OCI-LY1 (cell line): ENCODE measurements around the gene DNAH11.

Source experiments
- EZH2 ChIP-seq: fragments of 200-600 bp; sonication (generic), shearing (Covaris generic); IDR thresholded peaks from 2 replicates; pipeline ENCODE4 v1.8.0; 2017; ENCODE audit warnings: borderline replicate concordance, mixed run types, mild to moderate bottlenecking, antibody characterized with exemption, low read length, moderate library complexity, mixed read lengths
- TF ChIP-seq, protein P1 (sequence below): fragments of 200-600 bp; sonication (generic), shearing (Covaris generic); IDR thresholded peaks from 2 replicates; pipeline ENCODE4 v1.5.1; 2017; ENCODE audit warnings: mild to moderate bottlenecking, antibody characterized with exemption, low read length, moderate library complexity, mixed read lengths

DNA sequence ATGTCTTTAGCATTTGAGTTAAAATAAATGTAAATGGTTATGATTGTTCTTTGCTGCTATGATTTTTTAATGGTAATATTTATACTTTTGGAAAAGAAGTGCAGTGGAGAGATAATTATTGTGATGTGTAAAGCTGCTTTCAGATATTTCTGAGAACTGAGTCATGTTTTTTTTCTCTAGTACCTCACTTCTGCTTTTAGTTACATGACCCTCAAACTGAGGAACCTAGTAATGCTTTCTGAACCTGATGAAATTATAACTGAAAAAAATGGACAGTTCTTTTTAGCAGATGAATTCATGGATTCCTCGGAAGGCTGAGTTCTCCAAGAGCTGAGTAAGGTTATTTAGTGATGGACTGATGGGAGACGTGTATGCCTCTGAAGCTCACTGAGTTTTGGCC is 235.1 kb downstream of the DNAH11 start:
- TF ChIP-seq, protein P1, sequence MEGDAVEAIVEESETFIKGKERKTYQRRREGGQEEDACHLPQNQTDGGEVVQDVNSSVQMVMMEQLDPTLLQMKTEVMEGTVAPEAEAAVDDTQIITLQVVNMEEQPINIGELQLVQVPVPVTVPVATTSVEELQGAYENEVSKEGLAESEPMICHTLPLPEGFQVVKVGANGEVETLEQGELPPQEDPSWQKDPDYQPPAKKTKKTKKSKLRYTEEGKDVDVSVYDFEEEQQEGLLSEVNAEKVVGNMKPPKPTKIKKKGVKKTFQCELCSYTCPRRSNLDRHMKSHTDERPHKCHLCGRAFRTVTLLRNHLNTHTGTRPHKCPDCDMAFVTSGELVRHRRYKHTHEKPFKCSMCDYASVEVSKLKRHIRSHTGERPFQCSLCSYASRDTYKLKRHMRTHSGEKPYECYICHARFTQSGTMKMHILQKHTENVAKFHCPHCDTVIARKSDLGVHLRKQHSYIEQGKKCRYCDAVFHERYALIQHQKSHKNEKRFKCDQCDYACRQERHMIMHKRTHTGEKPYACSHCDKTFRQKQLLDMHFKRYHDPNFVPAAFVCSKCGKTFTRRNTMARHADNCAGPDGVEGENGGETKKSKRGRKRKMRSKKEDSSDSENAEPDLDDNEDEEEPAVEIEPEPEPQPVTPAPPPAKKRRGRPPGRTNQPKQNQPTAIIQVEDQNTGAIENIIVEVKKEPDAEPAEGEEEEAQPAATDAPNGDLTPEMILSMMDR: no peak
- TF ChIP-seq EZH2: no peak
